Left kidney (tissue), 2 donors: Measurements from ENCODE around the gene SV2A. TPM values are rescaled to one million over a fixed set of nuclear protein-coding genes. Genes with fewer than 3 reads are reported as not detected.

Source experiments
- DNase-seq: peaks from one replicate; pipeline ENCODE4 v3.0.0-alpha.2; 2013
- polyA plus RNA-seq: library from polyadenylated mRNA; unstranded; fragments of 120-200 nt; gene quantifications from one replicate; pipeline ENCODE4 v1.2.1, GENCODE V29; 2013; ENCODE audit not compliant: insufficient read length

The SV2A gene
- polyA plus RNA-seq, 1 donor: 8.4 TPM

DNA sequence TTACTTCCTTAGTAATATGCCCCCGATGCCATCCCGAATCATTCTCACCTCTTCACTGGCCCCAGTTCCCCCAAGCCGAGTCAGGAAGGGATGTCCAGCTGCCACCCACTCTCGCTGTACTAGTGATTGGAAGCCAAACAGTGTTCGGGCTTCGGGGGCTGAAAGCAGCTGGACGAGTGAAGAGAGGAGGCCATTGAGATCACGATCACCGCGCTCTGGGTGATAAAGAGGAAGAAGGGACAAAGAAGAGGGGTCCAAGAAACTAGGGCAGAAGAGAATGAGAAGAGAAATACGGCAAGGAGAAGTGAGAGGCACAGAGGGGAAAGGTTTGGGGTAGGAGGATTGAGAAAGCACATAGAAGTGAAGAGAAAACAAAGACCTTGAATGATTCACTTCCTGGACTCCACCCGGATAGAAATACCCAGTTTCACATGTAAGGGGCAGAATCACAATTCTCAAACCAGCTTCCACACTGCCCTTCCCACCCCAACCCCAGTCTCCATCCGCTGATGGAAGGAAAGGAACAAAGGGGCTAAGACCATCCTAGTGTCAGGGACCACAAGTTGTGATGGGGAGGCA lies 13.7 kb upstream of the SV2A start:
- DNase-seq: no peak

DNA sequence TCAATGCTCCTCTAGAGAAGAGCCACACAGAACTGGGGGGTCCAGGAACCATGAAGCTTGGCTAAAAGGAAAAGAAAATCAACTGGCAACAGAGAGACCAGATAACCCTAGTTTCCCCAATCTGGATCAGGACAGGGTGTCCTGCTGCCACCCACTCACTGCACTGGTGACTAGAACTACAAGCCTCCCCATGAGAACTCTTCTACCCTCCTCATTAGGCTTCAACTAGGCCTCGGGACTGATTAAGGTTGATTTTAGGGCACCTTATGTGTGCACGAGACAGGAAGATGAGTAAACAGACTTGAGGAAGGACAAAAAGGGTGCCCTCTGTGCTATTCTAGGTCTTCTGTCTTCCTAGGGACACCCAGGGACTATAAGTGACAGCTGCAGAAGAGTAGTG lies 12.2 kb upstream of the SV2A start:
- no peak for DNase-seq

DNA sequence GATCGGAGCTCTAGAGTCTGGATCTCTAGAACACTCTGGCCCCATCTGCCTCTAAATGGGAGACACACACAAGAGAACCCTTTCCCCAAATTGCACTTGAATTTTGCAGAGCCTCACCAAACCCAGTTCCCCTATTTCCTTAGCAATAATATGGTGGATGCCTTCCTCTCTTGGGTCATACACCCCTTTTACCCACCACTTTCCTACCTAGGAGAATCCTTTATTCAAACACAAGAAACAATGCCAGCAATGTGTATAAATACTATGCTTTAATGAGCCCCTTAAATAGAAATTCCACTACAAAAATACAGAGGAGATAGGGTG lies 10.7 kb upstream of the SV2A start:
- no peak for DNase-seq

DNA sequence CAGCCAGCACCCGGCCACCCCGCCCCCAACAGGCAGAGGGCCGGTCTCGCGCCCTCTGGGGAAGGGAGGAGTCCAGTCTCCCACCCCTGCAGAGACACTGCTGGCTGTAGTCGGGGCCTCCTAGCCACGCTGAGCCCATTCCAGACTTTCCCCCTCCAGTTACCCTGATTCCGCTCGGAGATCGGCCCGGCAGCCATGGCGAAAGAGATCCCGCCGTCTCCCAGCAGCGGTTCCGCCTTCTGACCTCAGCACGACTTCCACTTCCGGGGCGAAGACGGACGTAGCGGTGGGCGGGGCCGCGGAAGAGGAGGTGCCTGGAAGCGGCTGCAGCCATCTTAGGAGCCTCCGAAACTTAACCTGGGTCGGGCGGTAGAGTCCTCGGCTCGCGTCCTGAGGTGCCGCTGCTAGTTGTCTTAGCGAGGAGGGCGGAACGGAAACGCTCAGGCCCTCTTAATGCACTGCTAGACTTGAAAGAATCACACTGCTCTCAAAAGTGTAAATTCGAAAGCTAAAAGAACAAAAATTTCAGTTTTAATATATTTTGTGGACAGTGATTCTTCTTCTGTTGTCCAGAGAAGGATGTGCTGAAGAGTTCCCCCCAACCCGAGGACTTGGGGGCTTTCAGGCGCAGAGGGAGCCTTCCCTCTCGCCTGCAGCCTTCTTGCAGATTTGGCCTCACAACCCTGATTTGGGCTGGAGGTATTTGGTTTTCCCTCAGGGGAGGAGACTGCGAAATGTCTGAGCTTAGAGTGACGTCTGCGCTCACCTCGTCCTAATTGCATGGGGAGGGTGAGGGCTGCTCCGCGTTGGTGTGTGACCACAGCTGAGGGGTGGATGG lies 10.1 kb upstream of the SV2A start, which contains the start of gene SF3B4:
SF3B4 (minus strand) TSS at position 241 of the 838 bp plus-strand sequence; CDS start at position 197, 44 bp downstream.
- DNase-seq: peak; percentile 93

DNA sequence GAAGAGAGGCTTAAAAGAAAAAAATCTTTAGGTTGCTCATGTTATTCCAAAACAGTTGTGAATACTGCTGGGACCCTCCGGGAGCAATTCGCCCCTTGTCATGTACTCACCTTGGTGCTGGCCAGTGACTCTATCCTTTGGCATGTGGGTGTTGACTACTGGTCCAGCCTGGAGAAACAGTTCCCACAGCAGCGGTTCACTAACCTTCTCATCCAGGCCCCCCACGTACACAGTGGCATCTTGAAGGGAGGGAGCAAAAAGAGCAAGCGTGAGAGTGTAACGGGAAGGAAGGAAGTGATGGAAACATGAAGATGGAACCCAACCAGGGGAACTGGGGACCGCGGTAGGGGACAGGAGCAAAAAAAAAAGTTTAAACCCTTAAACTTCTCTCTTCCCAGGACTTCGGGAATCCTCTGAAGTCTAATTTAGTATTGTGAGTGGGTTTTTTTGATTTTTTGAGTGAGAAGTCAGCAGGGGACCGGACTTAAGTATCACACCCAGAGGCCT lies 9.5 kb upstream of the SV2A start:
- no peak for DNase-seq

DNA sequence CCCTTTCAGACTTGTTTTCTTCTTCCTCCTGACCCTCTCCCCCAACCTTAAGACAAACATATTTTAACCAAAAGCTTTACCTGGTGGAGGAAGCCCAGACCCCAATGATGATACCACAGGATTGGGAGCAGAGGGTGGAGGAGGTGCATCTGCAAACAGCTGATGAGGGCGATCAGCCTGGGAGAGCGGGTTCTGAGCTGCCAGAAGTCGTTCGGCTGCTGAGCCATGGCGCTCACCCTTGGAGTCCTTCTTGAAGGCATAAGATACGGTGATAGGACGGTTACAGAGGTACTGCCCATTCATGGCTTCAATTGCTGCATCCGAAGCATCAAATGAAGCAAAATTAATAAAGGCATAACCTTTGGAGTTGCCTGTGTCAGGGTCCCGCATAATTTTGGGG lies 8.7 kb upstream of the SV2A start:
- DNase-seq: no peak

DNA sequence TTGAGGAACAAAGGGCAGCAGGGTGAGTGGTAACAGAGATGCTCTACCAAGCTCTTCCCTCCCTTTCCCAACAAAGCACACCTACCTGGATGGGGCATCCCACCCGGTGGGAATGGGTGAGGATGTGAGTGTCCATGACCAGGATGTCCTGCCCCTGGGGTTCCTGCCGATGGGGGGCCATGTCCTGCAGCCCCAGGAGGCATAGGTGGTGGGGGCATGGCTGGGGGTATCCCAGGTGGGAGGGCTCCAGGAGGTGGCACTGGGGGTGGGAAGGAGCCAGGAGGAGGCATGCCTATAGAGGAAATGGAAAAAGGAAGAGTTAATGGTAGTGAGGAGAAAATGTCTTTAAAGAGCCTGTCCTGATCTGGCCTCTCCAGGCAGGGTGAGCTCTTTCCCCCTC lies 8.1 kb upstream of the SV2A start:
- DNase-seq: no peak

DNA sequence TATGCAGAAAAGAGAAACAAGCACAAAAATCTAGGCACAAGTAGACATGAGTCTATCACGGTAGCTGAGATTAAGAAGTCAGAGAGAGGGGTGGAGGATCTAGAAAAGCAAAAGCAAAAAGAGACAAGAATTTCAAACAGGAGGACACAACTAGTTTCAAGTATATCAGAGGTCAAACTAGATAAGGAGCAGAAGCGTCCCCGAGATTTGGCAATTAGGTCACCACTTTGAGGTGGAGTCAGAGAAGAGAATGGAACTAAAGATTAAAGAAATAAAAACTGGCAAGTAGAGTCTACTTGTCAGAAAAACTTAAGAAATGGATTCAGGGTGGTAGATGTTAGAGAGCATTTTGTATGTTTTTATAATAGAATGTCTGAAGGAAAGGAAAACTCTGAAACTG lies 7.7 kb upstream of the SV2A start:
- DNase-seq: no peak

DNA sequence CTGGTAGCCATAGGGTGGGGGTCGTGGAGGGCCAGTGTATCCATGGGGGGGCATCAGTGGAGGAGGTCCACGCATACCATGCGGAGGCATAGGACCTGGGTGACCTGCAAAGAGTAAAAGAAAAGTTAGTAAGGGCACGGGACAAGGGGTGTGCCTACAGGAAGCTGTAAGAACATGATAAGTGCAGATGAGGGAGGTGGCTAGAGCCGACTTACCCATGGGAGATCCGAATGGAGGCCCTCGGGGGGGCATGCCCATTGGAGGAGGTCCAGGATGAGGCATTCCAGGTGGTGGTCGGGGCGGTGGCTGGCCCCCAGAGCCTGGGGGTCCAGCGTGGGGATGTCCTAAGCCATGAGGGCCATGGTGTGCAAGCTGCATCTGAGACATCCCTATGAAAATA lies 6.0 kb upstream of the SV2A start:
- no peak for DNase-seq

DNA sequence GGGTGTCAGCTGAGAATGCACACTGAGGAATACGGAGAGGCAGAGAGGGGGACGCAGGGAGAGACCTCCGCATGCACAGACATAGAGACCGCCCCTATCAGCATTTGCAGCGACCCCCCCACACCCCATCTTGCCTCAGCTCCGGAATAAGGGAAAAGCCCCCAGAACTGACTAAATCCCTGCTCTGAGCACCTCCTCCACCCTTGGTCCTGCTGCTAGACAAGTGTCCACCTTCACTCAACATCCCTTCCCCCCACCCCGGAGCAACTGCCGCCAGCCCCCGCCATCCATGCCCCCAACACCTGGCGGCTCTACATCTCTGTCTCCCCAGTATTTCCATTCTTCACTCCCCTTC lies 769 bp downstream of the SV2A start:
- no peak for DNase-seq

DNA sequence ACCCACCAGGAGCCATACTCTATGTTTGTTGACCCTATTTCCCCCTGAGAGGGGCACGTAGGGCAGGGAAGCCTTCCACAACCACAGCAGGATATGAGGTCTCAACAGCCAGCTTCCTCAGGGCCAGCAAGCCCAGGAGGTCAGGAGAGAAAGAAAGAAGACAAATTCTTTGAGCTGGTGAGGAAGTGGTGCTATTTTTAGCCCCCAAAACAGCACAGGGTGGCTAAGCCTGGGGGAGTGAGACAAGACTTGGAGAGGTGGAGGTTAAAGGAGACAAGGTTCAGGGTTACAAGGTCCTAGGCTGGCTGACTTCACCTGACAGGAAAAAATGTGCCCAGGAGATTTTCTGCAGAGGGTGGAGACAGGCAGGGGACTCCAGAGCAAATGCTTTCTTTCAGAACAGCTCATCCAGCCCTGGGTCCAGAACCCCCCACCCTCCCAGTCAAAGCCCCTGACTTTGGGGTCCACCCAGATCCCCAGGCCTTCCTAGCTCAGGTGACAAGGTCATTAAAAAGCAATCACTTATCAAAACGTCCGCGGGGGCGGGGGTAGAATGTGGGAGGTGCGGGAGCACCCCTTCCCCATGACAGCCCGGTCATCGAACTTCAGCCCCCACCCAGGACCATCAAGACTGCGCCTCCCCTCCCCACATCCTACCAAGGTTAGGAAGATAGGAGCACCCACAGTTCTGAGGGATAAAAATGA lies 1.3 kb downstream of the SV2A start:
- no peak for DNase-seq

DNA sequence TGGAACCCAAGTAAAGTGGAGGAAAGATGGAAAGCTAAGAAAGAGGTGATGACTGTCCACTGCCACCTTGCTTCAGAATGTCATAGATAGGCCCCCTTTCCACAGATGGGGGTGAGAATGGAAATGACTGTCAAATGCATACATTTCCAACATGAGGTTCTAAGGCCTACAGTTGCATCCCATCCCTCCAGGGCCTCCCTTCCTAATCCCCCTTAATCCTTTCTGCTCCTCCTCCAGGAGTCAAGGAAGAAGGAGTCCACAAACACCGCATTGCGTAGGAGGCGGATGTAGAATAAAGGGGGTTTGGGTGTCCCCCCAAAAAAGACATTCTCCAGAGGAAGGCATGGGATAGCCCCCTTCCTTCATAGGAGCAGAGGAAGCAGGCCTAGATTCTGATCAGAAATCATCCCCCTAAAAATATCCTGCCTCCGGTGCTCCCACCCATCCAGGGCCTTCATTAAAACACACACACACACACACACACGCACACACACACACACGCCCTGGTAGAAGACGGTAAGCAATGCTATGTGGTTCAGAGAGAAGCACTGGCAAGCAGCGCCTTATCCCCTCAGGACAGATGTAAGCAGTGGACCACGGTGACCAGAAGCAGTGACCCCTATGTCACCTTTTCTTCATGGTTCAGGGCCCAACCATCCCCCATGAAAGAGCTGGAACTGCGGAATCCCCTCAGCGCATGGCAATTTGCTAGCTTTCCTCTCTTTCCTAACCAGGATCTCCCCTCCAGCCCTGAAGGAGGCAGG lies 2.0 kb downstream of the SV2A start:
- DNase-seq: no peak

DNA sequence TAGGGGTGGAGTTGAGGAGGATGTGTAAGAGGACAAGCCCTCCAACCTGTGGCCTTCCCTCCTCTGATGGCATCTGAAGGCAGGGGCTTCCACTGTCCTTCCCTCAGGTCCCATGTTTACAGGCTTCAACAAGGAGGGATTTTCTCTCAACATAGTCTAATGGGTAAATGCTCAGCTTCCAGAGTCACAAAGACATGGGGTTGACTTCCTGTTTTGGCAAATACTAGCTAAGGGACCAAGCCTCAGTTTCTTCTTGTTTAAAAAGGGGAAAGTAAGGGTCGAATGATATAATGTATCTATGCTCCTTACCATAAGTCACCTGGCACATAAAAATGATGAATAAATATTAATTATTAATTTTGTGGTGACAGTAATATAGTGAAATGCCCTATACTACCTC lies 3.1 kb downstream of the SV2A start:
- DNase-seq: no peak

DNA sequence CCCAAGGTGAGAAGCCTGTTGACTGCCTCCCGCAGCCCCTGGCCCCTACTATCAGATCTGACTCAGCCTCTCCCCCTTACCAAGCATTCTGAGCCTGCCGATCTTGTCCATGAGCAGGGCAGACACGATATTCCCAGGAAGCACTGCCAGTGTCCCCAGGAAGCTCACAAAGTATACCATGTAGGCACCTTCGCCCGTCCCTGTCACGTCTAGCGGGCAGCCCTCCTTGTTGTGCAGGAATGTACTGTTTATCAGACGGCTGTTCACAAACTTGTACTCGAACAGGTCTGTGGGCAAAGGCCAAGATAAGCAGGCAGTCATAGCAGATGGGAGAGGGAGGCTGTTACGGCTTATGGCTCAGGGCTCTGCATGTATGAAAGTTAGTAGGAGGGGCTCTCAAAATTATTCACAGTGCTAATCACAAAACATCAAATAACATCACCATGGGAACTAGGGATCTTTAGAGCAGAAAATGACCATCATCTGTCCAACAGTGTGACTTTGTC lies 11.0 kb downstream of the SV2A start:
- DNase-seq: no peak

DNA sequence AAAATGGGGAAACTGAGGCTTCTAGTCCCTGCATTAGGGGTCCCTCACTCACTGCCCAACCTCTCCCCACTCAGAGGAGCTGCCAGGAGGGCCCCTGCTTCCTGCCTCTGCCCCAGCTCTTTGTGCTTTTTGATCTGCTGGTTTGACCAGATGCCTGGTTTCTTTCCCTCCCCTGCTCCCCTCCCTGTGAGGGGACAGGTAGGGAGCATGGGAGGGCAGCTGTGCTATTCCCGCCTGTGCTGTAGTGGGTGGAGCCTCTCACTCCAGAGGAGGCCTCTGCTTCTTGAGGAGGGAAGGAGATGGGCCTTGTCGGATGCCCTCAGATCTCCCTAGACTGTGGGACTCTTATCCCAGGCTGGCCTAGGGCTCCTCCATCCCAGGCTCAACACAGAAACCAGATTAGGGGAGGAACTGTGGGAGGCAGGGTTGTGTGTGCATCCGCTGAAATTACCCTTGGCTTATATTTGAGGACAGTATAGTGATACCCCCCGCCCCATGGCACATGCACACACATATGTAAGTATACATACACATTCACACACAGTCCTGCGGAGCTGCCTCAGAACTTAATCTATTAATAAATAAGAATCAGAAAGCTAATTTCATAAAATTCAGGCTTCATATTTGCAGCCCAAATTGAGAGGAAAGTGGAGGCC lies 13.7 kb downstream of the SV2A start:
- DNase-seq: no peak

DNA sequence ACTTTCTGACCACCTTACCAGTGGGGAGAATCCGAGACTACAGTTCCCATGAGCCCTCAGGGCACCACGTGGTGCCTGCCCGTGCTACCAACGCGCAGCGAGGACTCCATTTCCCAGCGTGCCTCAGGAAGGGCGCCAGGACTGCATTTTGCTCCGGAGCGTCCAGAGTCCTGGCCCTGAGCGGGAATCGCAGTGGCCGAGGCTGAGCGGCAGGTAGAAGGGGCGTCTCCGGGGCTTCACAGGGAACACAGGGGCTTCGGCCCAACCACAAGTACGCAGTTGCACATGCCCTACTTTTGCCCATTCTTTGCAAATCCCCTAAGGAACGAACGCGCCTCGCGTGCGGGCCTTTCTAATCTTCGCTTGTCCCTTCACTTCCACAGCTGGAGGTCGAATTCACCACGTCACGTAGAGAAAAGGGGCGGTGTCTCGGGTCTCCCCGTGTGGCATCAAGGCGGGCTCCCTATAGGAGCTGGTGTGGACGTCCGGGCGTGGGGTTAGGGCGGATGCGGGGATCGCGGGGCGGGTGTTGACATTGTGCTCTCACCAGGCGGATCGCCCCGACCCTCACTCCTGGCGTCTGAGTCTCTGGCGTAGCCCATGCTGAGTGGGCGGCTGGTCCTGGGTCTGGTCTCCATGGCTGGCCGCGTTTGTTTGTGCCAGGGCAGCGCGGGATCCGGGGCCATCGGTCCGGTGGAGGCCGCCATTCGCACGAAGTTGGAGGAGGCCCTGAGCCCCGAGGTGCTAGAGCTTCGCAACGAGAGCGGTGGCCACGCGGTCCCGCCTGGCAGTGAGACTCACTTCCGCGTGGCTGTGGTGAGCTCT lies 18.0 kb downstream of the SV2A start, which contains the start of gene BOLA1:
BOLA1 (plus strand) TSS at position 109 of the 825 bp plus-strand sequence; CDS start at position 601, 492 bp downstream.
- peak; percentile 92 for DNase-seq

DNA sequence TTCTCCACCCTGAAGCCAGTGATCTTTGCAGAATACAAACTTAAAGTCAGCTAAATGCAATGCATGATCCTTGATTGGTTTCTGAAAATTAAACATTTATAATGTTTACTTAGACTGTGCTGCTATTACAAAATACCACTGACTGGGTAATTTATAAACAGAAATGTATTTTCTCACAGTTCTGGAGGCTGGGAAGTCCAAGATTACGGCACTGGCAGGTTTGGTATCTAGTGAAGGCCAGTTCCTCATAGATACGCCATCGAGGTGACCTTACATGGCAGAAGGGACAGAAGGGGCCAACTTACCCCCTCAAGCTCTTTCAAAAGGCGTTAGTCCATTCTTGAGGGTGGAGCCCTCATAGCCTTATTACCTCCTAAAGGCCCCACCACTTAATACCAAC lies 21.1 kb downstream of the SV2A start:
- no peak for DNase-seq

DNA sequence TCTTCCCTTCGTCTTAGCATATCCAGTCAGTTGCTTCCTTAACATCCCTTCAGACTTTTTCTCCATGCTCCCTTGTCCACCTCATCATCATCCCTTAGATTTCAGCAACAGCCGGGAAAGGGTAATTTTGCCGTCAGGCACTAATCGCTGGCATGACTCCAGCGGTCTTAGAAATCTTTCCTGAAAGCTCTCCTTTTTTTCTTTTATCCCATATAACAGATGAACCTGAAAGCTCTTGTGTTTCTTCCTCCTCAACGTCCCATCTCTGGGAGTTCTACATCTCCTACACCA lies 28.7 kb downstream of the SV2A start:
- no peak for DNase-seq

DNA sequence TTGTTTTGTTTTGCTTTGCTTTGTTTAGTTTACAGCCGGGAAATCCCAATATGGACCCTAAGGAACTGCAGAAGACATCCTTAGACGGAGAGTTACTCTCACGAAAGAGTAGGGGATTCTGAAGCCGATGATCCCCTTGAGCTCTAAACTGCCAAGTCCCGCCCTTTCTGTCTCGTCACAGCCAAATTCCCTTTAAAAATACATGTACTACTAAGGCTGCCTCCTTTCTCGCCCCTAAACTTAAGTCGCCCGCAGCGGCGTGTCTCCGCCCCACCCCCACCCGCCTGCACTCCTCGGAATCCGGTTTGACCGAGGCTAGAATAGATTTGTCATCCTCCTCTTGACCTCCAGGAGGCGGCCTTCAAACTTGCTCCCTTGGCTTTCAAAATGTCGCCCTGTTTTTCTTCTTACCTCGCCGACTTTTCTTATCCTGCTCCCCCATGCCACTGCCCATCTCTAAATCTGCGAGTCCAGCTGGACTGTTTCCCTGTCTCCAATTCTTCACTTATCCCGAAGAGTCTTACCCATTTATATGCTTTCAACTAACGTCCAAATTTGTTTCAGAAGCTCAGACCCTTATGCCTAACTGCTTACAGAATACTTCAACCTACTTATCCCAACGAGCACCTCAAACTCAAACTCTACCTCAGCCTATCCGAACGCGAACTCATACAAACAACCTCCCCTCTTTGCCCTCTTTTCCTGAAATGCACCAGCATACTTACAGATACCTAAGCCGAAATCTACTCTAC lies 29.2 kb downstream of the SV2A start:
- peak; percentile 93 for DNase-seq
